IPS-NIHi7 (cell line): ENCODE data around the gene SRGAP1.
"Not testable (repeated sequence)": the region's sequence is repeated elsewhere in the genome, so short reads cannot be mapped to it uniquely, and the experiment has no call there.

Experiments used
- DNase-seq: peaks from one replicate; pipeline ENCODE4 v3.0.0; 2012; ENCODE audit warnings: mixed read lengths; ENCODE audit errors: extremely low spot score

Gene SRGAP1

DNA sequence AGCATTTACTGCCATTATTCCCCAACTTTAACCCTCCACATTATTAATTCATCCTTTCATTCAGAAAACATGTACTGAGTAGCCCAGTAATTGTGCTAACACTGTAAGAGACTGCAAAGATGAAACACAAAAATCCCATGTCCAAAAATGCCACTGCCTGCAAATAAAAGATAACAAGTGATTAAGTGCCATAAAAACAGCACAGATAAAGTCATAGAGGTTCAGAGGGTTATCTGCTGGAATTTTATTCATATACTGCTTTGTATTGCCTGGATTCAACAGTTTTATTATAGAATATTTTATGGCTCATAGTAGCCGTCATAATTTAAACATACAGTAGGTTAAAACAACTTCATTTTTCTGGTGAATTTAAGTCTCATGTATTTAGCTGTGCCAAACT is 199.7 kb downstream of the SRGAP1 start:
- DNase-seq = no peak

DNA sequence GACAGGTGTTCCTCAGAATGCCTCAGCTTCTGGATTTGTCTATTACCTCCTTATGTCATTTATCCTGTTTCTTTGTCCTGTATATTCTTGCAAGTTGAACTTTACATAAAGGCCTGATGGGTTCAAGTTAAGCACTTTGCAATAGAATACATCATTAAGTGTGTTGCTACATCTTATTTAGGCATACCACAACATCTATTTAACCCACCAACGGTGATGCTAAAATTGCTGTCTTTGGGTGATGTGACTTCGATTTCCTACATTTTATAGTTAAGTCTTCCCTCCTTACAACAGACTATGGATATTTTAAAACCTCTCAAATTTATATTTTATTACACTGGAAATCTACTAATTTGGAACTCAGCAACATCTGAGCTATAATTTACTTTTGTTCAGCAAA is 206.6 kb downstream of the SRGAP1 start:
- no peak for DNase-seq

- no peak for DNase-seq
These were observed 208.6 kb downstream of the SRGAP1 start for GRCh38 chr12:64053117-64053516.

DNA sequence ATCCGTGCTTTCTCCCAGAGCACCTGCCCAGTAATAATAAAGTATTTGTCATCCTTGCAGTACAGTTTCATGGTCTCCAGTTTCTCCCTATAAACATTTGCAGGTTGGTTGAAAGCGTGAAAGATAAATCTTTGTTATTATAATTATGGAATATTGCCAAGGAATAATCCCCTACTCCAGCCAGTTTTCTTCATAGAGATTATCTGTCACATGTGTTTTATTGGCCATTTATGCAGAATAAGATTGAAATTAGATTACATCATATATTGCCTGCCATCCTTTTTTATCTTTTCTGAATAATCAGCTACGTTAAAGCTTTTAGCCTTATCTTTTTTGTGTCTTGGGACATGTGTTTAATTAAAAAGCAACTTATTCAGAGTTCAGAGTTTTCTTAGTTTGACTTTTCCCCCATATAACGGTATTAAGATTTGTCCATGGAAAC is 209.6 kb downstream of the SRGAP1 start:
- DNase-seq = no peak

DNA sequence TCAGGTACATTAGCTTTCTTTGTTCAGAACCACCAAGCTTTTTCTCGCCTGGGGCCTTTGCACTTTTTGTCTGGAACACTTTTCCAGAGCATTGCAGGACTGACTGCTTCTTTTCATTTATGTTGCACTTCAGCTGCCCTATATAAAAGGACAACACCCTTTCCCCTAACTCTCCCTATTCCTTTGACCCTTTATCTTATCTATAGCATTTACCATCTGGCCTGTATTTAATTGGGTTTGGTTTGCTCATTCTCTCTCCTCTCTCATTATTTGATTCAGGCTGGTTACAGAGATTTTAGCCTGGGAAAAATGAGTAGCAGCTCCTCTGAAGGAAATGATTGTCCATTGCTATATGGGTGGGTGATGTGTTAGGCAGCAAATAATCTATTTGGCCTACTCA is 212.2 kb downstream of the SRGAP1 start:
- no peak for DNase-seq

DNA sequence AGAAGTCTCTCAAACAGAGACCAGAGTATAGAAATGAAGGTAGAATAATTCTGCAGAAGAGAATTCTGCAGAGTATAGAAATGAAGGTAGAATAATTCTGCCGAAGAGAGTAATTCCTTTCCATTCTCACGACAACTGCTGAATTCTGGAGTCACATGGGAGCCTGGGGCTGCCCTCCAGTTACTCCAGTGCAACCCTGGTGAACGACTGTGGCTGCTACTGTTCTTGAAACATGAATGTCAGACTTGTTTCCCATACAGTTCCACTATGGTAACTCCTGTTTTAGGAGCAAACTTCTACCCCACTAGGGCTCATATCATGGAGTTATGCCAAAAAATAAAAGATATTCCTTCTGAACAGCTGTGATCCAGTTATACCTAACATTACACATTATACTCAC is 213.2 kb downstream of the SRGAP1 start:
- DNase-seq = no peak

DNA sequence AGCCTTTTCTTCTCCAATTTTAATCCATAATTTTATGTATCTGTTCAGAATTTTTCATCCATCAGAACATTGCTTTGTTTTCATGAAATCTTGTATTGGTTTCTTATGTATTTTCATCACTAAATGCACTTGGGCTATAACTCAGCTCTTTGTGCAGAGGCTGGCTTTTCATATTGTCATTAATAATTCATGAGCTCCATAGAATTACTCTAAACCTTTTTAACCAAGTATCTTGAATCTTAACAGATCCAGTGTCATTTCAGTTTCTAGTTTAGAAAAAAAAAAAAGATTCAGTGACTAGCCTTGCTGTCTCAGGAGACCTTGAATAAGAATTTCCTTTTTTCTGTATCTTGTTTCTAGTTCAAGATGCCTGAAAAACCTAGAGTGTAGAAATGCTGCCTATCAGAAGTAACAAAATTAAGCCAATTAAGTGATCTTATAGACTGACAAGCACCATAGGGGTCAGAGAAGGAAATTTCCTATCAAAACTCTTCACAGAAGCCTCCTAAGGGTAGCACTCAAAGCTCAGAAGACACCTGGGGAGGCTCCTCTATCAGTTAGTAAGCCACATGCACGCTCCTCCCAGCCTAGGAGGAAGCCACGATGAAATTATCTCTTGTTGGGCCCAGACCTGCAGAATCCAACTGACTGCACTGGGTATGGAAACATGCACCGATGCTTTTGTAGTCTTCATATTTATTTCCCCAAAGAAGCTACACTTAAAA is 214.2 kb downstream of the SRGAP1 start:
- DNase-seq = no peak

GRCh38 chr12:64059685-64060084 is 215.2 kb downstream of the SRGAP1 start:
- no peak for DNase-seq

DNA sequence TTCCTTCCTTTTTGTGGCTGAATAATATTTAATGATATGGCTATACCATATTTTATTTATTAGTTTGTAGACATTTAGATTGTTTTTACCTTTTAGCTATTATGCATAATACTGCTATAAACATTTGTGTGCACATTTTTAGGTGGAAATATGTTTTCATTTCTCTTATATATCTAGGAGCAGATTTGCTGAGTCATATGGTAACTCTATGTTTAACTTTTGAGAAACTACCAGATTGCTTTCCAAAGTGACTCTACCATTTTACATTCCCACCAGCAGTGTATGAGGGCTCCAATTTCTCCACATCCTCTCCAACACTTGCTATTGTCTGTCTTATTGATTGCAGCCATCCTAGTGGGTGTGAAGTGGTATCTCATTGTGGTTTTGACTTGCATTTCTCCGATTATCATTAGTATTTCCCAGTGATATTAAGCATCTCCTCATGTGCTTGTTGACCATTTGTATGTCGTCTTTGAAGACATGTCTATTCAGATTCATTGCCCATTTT is 217.4 kb downstream of the SRGAP1 start:
- no peak for DNase-seq

GRCh38 chr12:64063121-64063520 is 218.6 kb downstream of the SRGAP1 start:
- DNase-seq = no peak

- DNase-seq = no peak
These were observed 219.7 kb downstream of the SRGAP1 start for GRCh38 chr12:64064240-64064639.

DNA sequence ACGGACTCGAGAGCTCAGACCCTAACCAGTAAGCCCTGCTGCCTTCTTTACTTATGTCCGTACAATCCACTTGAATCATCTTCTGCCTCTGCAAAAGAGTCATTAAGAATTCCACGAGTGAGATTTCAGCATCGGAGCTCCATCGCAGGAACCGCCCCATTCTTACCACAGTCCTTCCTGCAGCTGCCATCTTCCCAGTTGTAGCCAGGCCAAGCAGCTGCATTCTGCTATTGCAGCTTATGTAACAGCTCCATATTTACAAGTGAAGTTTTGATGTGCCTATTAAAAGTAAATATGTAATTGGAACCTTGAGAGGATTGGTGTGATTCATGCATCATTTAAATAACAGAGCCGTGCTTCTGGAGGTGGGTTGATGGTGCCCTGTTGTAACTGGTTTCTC is 220.2 kb downstream of the SRGAP1 start:
- DNase-seq = no peak

GRCh38 chr12:64065881-64066451 is 221.5 kb downstream of the SRGAP1 start:
- DNase-seq = no peak

GRCh38 chr12:64066776-64067175 is 222.3 kb downstream of the SRGAP1 start:
- no peak for DNase-seq

GRCh38 chr12:64070454-64070853 is 226.0 kb downstream of the SRGAP1 start:
- no peak for DNase-seq

DNA sequence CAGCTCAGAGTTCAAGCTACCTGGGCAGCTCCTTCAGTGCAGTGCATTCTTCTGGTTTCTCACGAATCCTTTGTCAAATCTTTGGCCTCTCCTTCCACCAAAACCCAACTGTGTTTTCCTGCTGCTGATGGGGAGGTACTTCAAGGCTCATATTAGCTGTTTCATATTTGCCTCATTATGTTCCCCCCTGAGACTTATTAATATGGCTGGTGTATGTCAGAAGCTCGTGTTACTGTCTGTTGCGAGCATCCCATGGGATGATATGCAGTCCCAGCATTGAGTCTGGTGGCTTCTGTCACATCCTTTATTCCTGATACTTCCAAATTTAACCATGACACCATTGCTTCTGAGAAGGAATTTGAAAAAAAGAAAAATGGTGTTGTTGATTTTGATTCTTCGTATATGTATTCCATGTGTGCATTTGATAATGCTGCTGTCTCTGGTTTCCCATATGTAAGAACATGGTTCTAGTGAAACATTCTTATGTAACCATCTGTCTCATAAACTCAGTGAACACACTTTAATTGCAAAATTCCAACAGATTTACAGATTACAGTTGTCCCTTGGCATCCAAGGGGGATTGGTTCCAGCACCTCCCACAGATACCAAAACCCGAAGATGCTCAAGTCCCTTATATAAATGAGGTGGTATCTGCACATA is 228.5 kb downstream of the SRGAP1 start:
- no peak for DNase-seq

GRCh38 chr12:64076565-64076964 is 232.1 kb downstream of the SRGAP1 start:
- not testable (repeated sequence) for DNase-seq

GRCh38 chr12:64077922-64078321 is 233.4 kb downstream of the SRGAP1 start:
- DNase-seq = no peak

DNA sequence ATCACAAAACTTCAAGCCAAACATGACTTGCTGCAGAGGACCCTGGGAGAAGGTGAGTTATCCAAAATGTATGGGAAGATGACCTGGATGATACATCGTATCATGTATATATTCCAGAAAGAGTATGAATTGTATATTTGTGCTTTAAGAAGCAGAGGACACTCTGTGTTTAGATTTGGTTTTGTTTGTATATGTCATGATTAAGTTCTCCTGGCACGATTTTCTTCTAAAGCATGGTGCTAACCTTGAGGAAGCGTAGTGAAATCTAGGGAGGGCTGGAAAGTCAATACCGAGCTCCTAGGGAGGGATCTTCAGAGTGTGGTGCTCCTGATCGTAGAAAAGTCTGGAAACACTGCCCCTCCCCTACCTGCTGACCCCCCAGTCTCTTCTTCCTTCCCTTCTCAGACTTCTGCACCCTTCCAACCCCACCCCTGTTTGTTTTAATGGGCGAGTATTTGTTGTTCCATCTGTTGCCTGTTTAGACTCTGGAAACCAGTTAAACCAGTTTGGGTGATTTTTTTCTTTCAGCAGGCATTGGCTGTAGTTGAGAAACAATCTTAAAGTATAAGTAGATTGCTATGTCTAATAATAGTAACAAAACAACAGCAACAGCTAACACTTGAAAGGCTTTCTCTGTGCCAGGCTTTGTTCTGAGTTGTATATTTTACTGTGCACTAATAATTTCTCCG is 236.0 kb downstream of the SRGAP1 start:
- DNase-seq = no peak

- no peak for DNase-seq
These were observed 236.5 kb downstream of the SRGAP1 start for GRCh38 chr12:64081008-64081404.

DNA sequence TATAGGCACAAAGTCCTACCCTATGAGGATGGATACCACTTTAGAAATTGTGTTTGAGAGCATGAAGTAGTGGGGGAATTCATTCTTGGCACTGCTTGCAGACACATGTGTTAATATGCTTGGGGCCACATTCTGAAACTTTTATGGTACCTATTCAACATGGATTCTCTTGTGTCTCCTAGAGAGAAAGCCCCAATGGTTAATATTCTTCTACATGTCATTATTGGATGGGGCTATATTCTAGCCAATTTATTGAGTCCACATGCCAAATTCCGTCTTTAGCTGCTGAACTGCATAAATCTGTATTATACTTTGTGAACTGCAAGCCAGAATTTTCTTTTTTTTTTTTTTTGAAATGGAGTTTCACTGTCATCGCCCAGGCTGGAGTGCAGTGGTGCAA is 237.6 kb downstream of the SRGAP1 start:
- no peak for DNase-seq

GRCh38 chr12:64082866-64083268 is 238.4 kb downstream of the SRGAP1 start:
- no peak for DNase-seq
